HUDEP-2 (cell line): ENCODE measurements around the gene CYP27A1.

Experiments used
- DNase-seq, 76 experiments: peaks; one replicate each; lab custom pipeline; 2025; ENCODE audit not compliant: unreplicated experiment in 76 of 76; lab: John Stamatoyannopoulos, UW

The CYP27A1 gene

DNA sequence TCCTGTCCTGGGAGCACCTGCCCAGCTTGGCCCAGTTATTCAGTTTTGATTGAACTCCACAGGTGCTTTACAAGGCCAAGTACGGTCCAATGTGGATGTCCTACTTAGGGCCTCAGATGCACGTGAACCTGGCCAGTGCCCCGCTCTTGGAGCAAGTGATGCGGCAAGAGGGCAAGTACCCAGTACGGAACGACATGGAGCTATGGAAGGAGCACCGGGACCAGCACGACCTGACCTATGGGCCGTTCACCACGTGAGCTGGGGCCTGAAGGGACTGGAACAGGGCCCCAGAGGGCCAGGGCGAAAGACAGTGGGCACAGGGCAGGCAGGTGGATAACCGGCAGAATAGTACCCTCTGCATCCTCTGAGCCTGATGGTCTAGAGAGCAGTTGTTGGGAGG lies 27.6 kb downstream of the CYP27A1 start:
- DNase-seq = no peak

DNA sequence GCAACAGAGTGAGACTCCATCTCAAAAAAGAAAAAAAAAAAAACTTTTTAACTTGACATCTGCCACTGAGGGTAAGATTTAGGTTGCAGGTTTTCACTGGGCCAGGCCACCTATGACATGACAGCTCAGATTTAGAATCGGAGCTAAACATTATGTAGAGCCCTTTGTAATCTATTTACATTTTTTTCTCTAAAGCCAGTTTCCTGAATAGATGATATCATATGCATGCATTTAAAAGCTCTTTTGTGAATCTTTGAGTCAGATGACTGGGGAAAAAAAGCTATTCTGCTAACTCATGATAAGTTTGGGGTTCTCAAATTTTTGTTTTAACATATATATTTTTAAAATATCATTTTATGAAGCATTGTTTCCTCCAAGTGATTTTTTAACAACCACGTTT lies 28.3 kb downstream of the CYP27A1 start:
- no peak for DNase-seq

DNA sequence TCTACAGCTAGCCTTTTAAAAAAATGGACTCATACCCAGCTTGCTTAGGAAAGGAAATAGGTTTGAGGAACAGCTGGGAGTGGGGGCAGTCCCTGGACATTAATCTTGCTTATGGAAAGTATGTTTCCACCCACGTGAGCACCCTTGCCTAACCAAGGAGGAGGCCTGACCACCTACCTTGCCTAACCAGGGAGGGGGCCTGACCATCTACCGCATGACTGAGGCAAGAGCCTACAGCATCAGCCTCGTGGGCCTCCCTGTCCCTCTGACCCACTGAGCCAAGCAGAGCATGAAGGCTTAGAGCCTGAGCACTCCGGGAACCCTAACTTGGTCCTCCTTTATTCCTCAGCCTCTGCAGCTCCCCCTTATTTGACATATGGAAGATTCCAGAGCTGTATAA lies 29.4 kb downstream of the CYP27A1 start:
- no peak for DNase-seq

DNA sequence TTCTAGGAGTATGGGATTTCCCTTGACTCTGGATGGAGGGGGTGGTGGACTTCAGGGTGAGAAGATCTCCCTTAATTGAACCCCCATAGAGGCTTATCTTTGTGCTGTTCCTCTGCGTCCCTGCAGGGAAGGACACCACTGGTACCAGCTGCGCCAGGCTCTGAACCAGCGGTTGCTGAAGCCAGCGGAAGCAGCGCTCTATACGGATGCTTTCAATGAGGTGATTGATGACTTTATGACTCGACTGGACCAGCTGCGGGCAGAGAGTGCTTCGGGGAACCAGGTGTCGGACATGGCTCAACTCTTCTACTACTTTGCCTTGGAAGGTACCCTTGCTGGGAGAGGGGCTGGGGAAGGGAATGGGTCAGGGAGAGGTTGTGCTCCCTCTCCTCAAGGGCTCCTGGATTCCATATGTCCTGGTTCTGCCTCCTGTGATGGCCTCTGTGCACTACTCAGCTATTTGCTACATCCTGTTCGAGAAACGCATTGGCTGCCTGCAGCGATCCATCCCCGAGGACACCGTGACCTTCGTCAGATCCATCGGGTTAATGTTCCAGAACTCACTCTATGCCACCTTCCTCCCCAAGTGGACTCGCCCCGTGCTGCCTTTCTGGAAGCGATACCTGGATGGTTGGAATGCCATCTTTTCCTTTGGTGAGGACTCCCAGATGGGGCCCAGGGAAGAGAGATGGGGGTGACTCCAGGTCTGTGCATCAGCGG lies 30.3 kb downstream of the CYP27A1 start:
- no peak for DNase-seq

DNA sequence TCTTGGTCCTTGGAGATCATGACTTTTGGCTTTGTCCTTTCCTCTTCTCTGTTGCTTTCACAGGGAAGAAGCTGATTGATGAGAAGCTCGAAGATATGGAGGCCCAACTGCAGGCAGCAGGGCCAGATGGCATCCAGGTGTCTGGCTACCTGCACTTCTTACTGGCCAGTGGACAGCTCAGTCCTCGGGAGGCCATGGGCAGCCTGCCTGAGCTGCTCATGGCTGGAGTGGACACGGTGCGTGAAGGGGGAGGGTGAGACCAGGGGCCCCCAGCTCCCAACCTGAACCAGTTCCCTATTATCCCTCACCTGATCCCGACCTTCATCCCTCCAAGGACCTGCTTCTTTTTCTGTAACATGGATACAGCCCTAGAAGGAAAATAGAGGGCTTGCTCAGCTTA lies 30.9 kb downstream of the CYP27A1 start:
- no peak for DNase-seq

DNA sequence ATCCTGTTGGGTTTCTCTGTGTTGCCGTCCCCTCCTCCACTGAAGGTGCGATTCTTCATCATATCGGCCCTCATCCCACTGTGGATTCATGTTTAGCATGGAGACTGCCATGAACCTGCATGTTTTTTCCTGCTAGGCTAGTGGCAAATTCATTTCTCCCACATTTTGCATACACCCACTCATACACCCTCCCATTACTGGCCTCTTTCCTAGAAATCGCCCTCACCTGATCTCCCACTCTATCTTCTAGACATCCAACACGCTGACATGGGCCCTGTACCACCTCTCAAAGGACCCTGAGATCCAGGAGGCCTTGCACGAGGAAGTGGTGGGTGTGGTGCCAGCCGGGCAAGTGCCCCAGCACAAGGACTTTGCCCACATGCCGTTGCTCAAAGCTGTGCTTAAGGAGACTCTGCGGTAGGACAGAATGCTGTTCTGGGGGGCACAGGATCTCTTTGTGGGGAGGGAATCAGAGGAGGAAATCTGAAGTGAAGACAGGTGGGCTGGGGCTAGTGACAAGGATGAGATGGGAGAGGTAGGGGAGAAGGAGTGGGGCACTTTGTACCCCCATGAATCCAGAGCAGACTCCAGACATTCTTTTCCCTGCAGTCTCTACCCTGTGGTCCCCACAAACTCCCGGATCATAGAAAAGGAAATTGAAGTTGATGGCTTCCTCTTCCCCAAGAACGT lies 32.0 kb downstream of the CYP27A1 start:
- no peak for DNase-seq

DNA sequence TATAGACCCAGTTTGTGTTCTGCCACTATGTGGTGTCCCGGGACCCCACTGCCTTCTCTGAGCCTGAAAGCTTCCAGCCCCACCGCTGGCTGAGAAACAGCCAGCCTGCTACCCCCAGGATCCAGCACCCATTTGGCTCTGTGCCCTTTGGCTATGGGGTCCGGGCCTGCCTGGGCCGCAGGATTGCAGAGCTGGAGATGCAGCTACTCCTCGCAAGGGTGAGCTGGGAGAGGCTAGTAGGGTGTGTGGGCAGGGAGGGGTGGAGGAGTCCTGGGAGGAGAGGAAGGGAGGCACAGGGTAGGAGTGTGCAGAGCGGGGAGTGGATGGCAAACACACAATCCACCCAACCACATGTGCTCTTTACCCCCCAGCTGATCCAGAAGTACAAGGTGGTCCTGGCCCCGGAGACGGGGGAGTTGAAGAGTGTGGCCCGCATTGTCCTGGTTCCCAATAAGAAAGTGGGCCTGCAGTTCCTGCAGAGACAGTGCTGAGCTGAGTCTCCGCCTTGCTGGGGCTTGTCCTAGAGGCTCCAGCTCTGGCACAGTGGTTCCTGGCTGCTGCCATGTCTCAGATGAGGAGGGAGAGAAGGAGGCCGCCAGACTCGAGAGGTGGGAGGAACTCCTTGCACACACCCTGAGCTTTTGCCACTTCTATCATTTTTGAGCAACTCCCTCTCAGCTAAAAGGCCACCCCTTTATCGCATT lies 32.7 kb downstream of the CYP27A1 start:
- DNase-seq = no peak

DNA sequence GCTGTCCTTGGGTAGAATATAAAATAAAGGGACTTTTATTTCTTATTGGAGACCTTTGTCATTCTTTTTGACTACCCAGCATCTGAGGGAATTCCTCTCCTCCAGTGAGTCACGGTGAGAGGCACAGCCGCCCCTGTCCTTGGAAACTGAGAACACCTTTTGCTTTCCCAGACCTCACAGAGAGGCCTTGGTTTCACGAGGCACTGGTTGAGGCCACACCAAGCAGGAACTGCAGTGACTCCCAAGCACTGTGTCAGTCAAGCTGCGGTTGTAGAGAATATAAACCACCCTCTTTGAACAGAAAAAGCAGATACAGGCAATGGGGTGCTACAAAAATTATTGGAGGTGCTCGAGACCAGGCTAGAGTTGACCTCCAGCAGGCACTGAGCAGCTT lies 33.3 kb downstream of the CYP27A1 start:
- DNase-seq = no peak

DNA sequence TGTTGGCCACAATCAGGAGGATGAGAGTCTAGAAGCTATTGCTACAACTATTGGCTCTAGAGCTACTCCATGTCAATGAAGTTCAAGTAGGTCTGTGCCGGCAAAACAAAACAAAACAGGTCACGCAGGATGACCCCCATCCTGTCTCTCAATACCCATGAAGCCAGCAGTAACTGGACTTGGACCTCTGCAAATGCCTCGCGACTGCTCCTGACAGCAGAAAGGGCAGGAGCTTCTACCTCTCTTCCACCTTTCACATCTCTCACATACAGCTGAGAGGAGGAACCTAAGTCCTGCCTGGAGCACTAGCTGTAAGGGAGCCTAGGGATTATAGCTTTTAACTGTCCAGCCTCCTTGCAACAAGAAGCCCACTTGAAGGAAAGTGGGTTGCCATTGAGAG lies 33.7 kb downstream of the CYP27A1 start:
- no peak for DNase-seq

DNA sequence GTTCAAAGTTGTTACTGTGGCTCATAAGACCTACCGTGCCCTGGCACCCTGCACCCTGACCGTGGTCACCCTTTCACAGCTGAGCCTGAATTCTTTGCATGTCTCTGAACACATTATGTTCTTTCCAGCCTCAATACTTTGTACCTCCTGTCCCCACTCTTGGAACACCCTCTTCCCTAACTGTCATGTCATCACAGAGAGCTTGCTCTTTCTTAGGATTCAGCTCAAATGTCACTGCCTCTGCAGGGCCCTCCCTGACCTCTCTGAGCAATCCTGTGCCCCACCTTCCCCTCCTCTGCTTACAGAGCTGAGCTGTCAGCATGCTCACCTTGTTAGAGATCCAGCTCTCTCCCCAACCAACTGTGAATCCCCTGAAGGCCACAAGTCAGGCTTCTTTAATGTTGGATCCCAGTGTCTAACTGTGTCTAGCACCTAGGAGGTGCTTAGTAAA lies 34.6 kb downstream of the CYP27A1 start:
- DNase-seq = no peak

DNA sequence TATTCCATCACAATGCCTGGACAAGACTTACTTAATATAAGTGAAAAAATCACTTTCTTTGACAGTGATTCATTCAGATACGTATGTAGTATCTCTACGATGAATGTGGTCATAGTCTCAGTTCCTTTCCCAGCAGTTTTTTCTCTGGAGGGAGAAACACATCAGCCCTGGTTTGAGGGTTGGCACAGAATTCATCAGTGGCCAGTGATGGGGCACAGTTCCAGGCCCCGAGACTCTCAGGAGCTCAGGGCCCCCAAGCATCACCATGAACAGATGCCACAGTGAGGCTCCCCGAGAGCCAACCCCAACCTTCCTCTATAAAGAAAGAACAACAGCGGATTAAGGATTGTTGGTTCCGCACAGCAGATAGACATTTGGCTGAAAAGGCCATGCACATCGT lies 37.1 kb downstream of the CYP27A1 start:
- no peak for DNase-seq

DNA sequence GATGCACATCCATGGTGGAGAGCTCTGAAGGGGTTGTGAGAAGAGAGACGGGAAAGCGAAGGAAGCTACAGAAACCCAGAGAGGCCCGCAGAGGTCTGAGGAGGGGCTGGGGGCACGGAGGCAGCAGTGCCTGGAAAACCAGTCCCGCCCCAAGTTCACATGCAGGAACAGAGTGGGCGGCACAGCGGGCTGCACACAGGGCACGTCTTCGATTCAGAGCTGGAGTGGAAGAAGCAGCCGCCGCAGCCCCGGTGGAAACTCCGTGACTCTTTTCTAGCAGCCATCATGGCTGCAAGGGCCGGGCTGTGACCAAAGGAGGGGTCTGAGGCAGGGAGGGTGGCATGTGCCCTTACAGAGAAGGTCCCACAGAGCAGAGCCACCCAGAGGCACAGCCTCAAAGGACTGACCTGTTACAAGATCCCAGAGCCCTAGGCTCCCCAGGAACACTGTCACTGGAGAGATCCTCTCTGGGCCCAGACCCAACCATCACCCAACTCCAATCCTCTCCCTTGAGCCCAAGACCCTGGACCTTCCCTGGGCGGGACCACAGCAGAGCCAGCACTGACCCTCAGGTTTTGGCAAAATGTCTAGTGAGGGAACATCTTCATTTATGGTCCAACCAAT lies 38.9 kb downstream of the CYP27A1 start:
- DNase-seq = no peak

DNA sequence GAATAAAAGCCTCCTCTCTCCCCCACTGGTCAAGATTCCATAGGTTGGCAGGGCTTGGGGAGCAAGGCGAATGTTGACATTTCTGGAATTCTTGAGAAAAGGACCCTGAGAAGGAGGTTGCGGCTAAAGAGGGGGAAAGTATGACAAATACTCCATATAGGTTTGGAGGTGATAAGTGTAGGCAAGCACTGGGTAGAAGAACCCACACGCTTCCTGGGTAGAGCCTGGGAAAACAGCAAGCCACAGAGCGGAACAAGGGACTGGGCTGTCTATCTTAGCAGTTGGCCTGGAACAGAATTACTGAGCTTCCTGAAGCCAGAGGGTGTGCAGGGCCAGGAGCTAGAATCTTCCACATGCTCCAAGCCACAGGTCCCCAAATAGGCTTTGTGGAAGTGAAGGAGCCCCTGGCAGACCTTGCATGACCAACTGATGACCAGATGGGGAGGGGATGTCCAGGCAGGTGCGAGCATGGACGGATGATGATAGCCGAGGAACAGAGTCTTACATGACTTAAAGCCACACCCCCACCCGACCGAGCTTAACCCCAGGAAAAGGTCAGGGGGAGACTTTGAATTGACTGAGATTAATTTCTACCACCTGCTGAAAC lies 39.8 kb downstream of the CYP27A1 start:
- no peak for DNase-seq

DNA sequence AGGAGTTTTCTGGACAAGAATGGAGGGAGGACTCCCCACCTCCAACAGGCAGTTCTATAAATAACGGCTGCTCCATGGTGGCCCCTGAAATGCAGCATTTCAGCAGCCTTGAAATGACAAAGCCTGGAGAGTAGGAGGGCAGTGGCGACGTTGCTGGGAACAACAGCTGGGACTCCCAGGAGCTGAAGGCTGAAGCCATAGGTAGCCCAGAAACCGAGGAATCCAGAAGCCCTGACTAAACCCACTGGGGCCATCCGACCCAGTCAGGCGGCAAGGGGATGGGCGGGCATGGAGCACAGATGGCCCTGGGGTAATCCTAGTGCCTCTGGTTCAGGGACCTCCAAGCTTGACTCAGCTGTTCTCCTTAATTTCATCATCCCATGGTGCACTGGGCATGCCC lies 40.7 kb downstream of the CYP27A1 start:
- no peak for DNase-seq

DNA sequence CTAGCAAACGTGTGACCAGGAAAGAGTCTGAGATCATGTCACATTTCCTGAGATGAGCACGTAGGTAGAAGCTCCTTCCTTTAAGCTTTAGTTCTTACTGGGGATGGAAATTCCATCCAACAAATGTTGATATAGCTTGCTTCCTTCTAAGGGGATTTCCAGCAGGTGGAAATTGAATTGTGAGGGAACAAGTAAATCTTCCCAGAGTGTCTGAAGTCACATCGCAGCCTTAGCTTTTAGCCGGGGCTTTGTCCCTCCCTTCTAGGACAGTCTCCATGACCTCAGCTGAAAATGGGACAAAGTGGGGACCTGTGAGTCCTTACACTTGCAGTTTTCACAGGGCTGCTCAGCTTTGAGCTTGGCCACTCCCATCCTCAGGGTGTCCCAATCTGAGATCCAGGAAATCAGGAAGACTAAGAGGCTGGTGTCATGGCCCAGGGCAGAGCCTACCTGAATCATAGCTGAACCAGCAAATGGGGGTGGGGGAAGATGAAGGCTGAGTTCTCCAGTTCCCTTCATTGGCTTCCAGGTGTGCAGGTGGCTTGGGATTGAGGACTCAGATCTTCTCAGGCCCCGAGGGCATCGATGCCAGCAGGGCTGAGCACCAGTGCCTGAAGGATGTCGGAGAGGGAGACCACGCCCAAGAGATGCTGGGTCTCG lies 41.4 kb downstream of the CYP27A1 start:
- no peak for DNase-seq

DNA sequence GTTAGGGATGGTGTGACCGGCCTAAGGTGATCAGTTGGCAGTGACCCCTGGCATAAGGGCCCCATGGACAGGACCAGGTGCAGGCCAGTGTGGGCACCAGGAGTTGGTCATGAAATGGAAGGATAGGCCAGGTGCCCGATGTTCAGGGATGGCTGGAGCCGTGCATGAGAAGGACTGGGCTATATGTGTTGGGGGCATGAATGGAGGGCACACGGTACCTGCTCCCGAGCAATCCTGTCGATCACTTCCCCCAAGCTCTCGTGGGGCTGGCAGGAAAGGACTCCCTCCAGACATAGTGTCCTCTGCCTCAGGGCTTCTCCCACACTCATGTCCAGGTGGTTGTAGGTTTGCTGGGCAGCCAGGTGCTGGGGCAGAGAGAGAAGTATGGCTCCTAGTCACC lies 42.1 kb downstream of the CYP27A1 start:
- DNase-seq = no peak

DNA sequence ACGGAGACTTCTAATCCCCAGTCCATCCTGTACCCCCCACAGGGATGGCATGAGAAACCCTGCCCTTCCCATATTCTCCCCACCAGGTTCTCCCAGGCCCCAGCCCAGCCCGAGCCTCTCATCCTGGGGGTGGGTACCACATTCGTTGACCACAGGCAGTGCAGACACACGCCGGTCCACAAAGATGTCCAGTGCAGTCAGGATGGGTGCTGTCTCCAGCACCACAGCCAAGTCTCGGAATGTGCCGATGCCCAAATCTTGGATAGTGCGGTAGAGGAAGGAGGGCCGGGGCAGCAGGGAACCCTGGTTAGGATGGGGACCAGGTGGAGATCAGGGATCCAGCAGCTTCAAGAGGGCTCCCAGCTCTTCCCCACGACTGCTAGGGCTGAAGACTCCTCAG lies 44.8 kb downstream of the CYP27A1 start:
- no peak for DNase-seq

DNA sequence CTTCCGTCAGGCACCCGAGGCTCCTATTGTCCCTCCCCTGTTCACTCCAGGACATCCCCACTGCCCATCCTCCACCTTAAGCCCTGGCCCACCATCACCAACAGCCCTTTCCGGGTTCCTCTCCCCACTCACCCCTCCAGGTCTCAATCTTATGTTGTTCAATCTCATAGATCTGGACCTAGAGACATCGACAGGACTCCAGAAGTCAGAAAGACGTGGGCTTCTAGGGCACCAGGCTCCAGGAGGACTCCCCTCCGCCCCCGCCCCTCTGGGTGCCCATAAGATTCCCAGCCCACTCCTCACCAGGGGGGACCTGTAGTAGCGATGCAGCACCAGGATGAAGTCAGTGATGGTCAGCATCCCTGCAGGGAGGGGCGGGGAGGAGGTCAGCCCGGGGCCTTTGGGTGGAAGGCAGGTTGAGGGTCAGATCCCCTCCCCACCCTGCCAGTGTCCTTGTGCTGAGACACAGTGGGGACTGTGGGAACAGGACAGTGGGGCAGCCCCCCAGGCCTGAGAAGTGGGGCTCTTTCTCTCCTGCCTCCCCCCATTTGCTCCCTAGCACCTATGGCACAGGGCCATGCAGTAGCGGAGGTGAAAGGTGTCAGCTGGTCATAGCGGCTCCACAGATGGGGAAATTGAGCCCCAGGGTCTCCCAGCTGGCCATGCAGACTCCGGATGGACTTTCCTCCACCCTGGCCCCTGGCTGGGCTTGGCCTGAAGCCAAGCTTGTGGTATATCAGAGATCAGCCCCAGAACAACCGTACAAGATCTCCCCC lies 45.9 kb downstream of the CYP27A1 start:
- no peak for DNase-seq

DNA sequence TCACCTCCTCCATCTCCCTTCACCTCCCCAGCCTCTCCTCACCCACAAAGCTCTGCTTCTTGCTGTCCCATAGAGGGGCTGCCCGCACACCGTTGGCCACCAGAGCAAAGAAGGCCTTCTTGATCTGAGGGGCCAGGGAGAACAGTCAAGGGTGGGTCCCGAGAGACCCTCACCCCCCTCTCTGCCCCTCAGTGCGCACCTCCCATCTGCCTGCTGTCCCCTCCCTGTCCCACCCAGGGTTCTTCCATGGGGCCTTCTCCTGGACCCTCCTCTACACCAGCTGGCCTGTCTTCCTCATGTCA lies 46.5 kb downstream of the CYP27A1 start:
- no peak for DNase-seq

DNA sequence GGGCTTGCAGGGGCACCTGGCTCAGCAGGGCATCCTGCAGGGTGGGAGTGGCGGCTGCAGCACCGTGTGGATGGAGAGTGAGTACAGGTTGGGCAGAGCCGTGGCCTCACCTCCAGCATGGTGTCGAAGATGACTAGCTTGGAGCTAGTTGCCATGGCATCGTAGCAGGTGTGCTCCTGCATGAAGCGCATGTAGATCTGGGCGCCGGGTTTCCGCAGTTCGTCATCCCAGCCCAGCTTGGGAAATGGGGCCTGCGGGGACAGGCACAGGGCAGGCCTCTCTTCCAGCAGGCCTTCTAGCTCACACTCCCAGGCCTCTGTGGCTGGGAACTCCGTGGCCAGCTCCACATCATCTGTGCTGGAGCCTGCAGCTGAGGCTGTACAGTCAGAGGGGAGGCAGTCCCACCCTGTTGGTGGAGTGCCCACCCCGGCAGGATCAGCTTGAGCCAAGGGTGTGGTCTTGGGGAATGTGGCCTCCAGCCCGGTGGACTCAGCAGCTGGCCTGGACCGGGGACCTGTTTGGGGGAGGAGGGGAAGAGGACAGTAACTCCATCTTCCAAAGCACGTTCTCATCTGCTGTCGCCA lies 48.0 kb downstream of the CYP27A1 start:
- no peak for DNase-seq
